ENCODE data around the gene ITGA2.
A peak's percentile ranks its signal among the peaks of the same experiment; 100 is the strongest.

DNA sequence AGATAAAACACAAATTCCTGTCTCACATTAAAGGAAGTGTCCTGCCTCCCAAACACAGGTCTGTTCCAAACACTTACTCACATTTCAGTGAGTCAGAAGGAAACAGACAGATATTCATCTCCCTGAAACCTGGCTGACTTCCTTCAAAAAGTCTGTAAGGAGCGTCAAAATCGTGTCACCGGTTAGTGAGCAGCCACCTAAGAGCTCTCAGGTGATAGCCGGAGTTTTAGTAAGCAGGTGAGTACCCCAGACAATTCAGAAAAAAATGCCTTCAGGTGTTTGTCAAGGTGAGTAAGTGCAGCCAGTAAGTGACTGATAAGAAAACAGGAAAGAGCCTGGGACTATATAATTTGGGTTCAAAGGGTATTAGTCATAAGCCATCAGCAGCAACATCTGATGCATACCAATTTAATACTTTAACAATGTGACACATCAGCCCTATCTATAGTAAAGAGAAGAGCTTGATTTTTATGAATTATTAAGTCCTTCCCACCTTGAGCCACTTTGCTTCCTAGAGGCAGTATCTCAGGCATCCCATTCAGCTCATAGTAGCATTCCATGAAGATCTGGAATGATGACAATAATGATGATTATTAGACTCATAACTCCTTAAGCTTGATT is 1.3 kb upstream of the ITGA2 start:
- TF ChIP-seq CTCF (conservative IDR thresholded peaks at IDR 0.05; ENCODE audit: low read depth, low read length) (no peak), EZH2phosphoT487 (IDR thresholded peaks at IDR 0.05; ENCODE audit: borderline replicate concordance, low read length) (peak; percentile 46; the same call in 1 of the 2 replicates)
